WTC11 (cell line): Measurements from ENCODE around the gene PCGF3. TPM values are rescaled to one million over a fixed set of nuclear protein-coding genes. Genes with fewer than 3 reads are reported as not detected.

Experiments used
- ATAC-seq: fragments of 200-7000 bp; cut with Tn5 transposase; 2 replicates; pipeline ENCODE4 v1.10.0; 2021; ENCODE audit warnings: mild to moderate bottlenecking, moderate library complexity
- CTCF ChIA-PET: fragments of 300-600 bp; sonication (Branson Sonifier 250); formaldehyde crosslinking; loops from one replicate; lab custom pipeline; 2021; ENCODE audit warnings: antibody characterized with exemption; lab: Charles Lee
- POLR2A ChIA-PET: fragments of 350-600 bp; sonication (Branson Sonifier 250); formaldehyde crosslinking; loops from one replicate; lab custom pipeline; 2021; ENCODE audit warnings: antibody characterized with exemption; lab: Charles Lee
- DNase-seq: peaks from one replicate; pipeline ENCODE4 v3.0.0; 2021; ENCODE audit warnings: low spot score
- H3K27ac Mint-ChIP-seq: 2 replicates; pipeline ENCODE4 v1.8.0; 2021; ENCODE audit warnings: mixed read lengths
- H3K27me3 Mint-ChIP-seq: 2 replicates; pipeline ENCODE4 v1.8.0; 2021; ENCODE audit warnings: low read depth, mild to moderate bottlenecking, moderate library complexity, mixed read lengths
- H3K36me3 Mint-ChIP-seq: 2 replicates; pipeline ENCODE4 v1.8.0; 2021; ENCODE audit warnings: mixed read lengths
- H3K4me1 Mint-ChIP-seq: 2 replicates; pipeline ENCODE4 v1.8.0; 2022; ENCODE audit warnings: mixed read lengths
- H3K4me3 Mint-ChIP-seq: 2 replicates; pipeline ENCODE4 v1.8.0; 2021; ENCODE audit warnings: mild to moderate bottlenecking, moderate library complexity, mixed read lengths
- H3K9me3 Mint-ChIP-seq: 2 replicates; pipeline ENCODE4 v1.8.0; 2021; ENCODE audit warnings: mixed read lengths
- AR ChIP-seq: fragments of 250-450 bp; sonication (Bioruptor Pico); IDR thresholded peaks from 2 replicates; pipeline ENCODE4 v1.9.0; 2021; ENCODE audit warnings: mild to moderate bottlenecking
- ARID4B ChIP-seq: sonication (generic); formaldehyde crosslinking; IDR thresholded peaks from 2 replicates; pipeline ENCODE4 v1.8.0; 2023; ENCODE audit warnings: missing genetic modification reagents, mild to moderate bottlenecking, borderline replicate concordance
- ETV6 ChIP-seq: sonication (generic); formaldehyde crosslinking; IDR thresholded peaks from 2 replicates; pipeline ENCODE4 v1.8.1; 2022; ENCODE audit warnings: mild to moderate bottlenecking, missing genetic modification reagents
- FOXP1 ChIP-seq: sonication (generic); formaldehyde crosslinking; IDR thresholded peaks from 2 replicates; pipeline ENCODE4 v1.8.0; 2022; ENCODE audit warnings: missing genetic modification reagents, mild to moderate bottlenecking, moderate library complexity, borderline replicate concordance
- GRHL2 ChIP-seq: fragments of 250-450 bp; sonication (Bioruptor Pico); IDR thresholded peaks from 2 replicates; pipeline ENCODE4 v1.8.0; 2022; ENCODE audit warnings: mild to moderate bottlenecking, moderate library complexity; ENCODE audit not compliant: insufficient replicate concordance, severe bottlenecking
- JUN ChIP-seq: sonication (generic); formaldehyde crosslinking; IDR thresholded peaks from 2 replicates; pipeline ENCODE4 v1.8.0; 2023; ENCODE audit warnings: mild to moderate bottlenecking, missing genetic modification reagents
- ZNF263 ChIP-seq: sonication (generic); formaldehyde crosslinking; IDR thresholded peaks from 2 replicates; pipeline ENCODE4 v1.8.1; 2022; ENCODE audit warnings: low read depth, mild to moderate bottlenecking, moderate library complexity, missing genetic modification reagents
- ZNF416 ChIP-seq: fragments of 250-450 bp; sonication (Bioruptor Pico); IDR thresholded peaks from 2 replicates; pipeline ENCODE4 v1.9.0; 2021; ENCODE audit warnings: mild to moderate bottlenecking, inconsistent platforms
- total RNA-seq: library from RNA; stranded (reverse); gene quantifications from 3 replicates; pipeline ENCODE4 v1.2.3, GENCODE V29; 2021
- TF ChIP-seq, protein P1 (sequence below): sonication (generic); formaldehyde crosslinking; IDR thresholded peaks from 2 replicates; pipeline ENCODE4 v1.8.0; 2022; ENCODE audit warnings: missing genetic modification reagents
- TF ChIP-seq, protein P2 (sequence below): fragments of 250-450 bp; sonication (Bioruptor Pico); conservative IDR thresholded peaks from 2 replicates; pipeline ENCODE4 v1.9.0; 2021; ENCODE audit warnings: mild to moderate bottlenecking
- TF ChIP-seq, protein P3 (sequence below): sonication (generic); formaldehyde crosslinking; IDR thresholded peaks from 2 replicates; pipeline ENCODE4 v1.8.0; 2022; ENCODE audit warnings: mild to moderate bottlenecking, missing genetic modification reagents

The PCGF3 gene
- total RNA-seq, 1 experiment from 2014 or later = 65.7 TPM

- TF ChIP-seq, protein P1, sequence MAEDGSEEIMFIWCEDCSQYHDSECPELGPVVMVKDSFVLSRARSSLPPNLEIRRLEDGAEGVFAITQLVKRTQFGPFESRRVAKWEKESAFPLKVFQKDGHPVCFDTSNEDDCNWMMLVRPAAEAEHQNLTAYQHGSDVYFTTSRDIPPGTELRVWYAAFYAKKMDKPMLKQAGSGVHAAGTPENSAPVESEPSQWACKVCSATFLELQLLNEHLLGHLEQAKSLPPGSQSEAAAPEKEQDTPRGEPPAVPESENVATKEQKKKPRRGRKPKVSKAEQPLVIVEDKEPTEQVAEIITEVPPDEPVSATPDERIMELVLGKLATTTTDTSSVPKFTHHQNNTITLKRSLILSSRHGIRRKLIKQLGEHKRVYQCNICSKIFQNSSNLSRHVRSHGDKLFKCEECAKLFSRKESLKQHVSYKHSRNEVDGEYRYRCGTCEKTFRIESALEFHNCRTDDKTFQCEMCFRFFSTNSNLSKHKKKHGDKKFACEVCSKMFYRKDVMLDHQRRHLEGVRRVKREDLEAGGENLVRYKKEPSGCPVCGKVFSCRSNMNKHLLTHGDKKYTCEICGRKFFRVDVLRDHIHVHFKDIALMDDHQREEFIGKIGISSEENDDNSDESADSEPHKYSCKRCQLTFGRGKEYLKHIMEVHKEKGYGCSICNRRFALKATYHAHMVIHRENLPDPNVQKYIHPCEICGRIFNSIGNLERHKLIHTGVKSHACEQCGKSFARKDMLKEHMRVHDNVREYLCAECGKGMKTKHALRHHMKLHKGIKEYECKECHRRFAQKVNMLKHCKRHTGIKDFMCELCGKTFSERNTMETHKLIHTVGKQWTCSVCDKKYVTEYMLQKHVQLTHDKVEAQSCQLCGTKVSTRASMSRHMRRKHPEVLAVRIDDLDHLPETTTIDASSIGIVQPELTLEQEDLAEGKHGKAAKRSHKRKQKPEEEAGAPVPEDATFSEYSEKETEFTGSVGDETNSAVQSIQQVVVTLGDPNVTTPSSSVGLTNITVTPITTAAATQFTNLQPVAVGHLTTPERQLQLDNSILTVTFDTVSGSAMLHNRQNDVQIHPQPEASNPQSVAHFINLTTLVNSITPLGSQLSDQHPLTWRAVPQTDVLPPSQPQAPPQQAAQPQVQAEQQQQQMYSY (CRISPR knock-in tag) = no peak
- no peak for TF ChIP-seq ETV6 (CRISPR knock-in tag)
- no peak for TF ChIP-seq GRHL2
Observed at GRCh38 chr4:726838-727237, 21.2 kb downstream of the PCGF3 start (continued).

GRCh38 chr4:727576-727975 lies 21.9 kb downstream of the PCGF3 start:
- no peak for ATAC-seq
- ChIA-PET CTCF (interaction anchor here (1.6 kb wide), 1 partner anchor 43 kb away, joined by 3 read pairs; no protein-coding TSS in a partner anchor), POLR2A (no interaction called here)
- no peak for DNase-seq
- no peaks in the 10 kb centered on the region for H3K9me3 Mint-ChIP-seq
- H3K27ac Mint-ChIP-seq = peak overlapping the region; percentile 77; the same call in 1 of the 2 replicates
- peaks cover 2% of the 10 kb centered on the region; the same call in 1 of the 2 replicates for H3K4me1 Mint-ChIP-seq
- H3K4me3 Mint-ChIP-seq = no peak overlapping the region
- no peaks in the 10 kb centered on the region for H3K27me3 Mint-ChIP-seq
- peaks cover 15% of the 10 kb centered on the region for H3K36me3 Mint-ChIP-seq
- TF ChIP-seq JUN (no peak), AR (CRISPR knock-in tag) (no peak), ZNF416 (CRISPR knock-in tag) (no peak), GRHL2 (no peak), FOXP1 (CRISPR knock-in tag) (no peak), ARID4B (no peak), ZNF263 (CRISPR knock-in tag) (no peak)
- TF ChIP-seq, protein P2, sequence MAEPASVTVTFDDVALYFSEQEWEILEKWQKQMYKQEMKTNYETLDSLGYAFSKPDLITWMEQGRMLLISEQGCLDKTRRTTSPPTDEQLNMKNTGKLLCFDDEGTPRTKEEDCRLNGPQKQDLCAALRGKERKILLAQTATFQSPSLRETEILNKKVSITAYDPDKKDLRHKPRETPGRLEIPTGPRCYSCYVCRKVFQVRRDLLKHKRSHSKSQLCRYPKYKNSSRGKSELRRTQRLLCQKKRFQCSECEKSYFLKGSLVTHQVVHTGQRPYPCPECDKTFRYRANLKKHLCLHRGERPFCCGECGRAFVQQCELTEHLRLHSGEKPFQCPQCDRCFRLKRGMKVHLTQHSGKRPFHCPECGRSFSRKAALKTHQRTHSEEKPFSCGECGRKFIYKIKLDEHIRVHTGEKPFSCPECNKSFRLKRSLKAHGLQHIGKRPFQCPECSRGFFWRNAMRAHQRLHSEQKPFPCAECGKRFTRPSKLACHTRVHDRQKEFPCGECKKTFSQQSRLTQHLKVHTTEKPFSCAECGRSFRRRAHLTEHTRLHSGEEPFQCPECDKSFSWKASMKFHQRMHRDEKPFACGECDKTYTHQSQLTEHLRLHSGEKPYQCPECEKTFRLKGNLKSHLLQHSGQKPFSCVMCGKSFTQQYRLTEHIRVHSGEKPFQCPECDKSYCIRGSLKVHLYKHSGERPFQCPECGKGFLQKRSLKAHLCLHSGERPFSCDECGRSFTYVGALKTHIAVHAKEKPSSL = no peak
- TF ChIP-seq, protein P3, sequence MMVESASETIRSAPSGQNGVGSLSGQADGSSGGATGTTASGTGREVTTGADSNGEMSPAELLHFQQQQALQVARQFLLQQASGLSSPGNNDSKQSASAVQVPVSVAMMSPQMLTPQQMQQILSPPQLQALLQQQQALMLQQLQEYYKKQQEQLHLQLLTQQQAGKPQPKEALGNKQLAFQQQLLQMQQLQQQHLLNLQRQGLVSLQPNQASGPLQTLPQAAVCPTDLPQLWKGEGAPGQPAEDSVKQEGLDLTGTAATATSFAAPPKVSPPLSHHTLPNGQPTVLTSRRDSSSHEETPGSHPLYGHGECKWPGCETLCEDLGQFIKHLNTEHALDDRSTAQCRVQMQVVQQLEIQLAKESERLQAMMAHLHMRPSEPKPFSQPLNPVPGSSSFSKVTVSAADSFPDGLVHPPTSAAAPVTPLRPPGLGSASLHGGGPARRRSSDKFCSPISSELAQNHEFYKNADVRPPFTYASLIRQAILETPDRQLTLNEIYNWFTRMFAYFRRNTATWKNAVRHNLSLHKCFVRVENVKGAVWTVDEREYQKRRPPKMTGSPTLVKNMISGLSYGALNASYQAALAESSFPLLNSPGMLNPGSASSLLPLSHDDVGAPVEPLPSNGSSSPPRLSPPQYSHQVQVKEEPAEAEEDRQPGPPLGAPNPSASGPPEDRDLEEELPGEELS (CRISPR knock-in tag) = no peak
